MM.1S (cell line): ENCODE results near the gene IL10.

ENCODE experiments used
- CTCF ChIP-seq: fragments of 300-600 bp; sonication (generic); IDR thresholded peaks from 2 replicates; pipeline ENCODE4 v1.5.1; 2016; ENCODE audit warnings: antibody characterized with exemption, low read length, mixed read lengths
- EZH2 ChIP-seq: fragments of 300-600 bp; sonication (generic); optimal IDR thresholded peaks from 2 replicates; pipeline ENCODE3; 2017; ENCODE audit warnings: low read depth, mild to moderate bottlenecking, antibody characterized with exemption, low read length, mixed read lengths

- no peak for TF ChIP-seq EZH2
- no peak for TF ChIP-seq CTCF
Measured at GRCh38 chr1:206804156-206804737, 32.0 kb upstream of the IL10 start.
